HT1080 (cell line): ENCODE data around the gene FNDC4. TPM values are rescaled to one million over a fixed set of nuclear protein-coding genes. Genes with fewer than 3 reads are reported as not detected.

ENCODE experiments used
- DNase-seq: peaks from one replicate; pipeline ENCODE4 v3.0.0-alpha.2; 2015; ENCODE audit warnings: low read depth
- total RNA-seq: library from RNA; depleted of rRNA; stranded (reverse); fragments of >200 nt; shearing (Covaris generic); gene quantifications from 2 replicates; pipeline ENCODE4 v1.2.3, GENCODE V29; 2014

FNDC4 gene
- total RNA-seq, 1 experiment from 2014 or later, result 0.88 TPM

GRCh38 chr2:27494284-27494943 is 586 bp downstream of the FNDC4 start:
- DNase-seq, result no peak

GRCh38 chr2:27493948-27494283 is 1.1 kb downstream of the FNDC4 start:
- no peak for DNase-seq

- no peak for DNase-seq
Observed at GRCh38 chr2:27492557-27492956, 2.4 kb downstream of the FNDC4 start.

- peak; percentile 97 for DNase-seq
Observed at GRCh38 chr2:27489498-27490397, 5.3 kb downstream of the FNDC4 start, which contains the start of gene IFT172. TSS of gene IFT172 (minus strand) at chr2:27489743. CDS start at chr2:27489653, 90 bp downstream.

- peak; percentile 21 for DNase-seq
Observed at GRCh38 chr2:27489118-27489497, 5.9 kb downstream of the FNDC4 start.

- DNase-seq, result no peak
Observed at GRCh38 chr2:27485496-27485895, 9.5 kb downstream of the FNDC4 start.

- DNase-seq, result no peak
Observed at GRCh38 chr2:27471961-27472360, 23.0 kb downstream of the FNDC4 start.

- DNase-seq, result no peak
Observed at GRCh38 chr2:27464443-27464842, 30.6 kb downstream of the FNDC4 start.

- DNase-seq, result no peak
Observed at GRCh38 chr2:27461118-27461517, 33.9 kb downstream of the FNDC4 start.

GRCh38 chr2:27453968-27454367 is 41.0 kb downstream of the FNDC4 start:
- no peak for DNase-seq

GRCh38 chr2:27451095-27451494 is 43.9 kb downstream of the FNDC4 start:
- no peak for DNase-seq

GRCh38 chr2:27448381-27448780 is 46.6 kb downstream of the FNDC4 start:
- DNase-seq, result no peak

- no peak for DNase-seq
Observed at GRCh38 chr2:27446057-27446456, 48.9 kb downstream of the FNDC4 start.

GRCh38 chr2:27445615-27446014 is 49.4 kb downstream of the FNDC4 start:
- DNase-seq, result no peak

- DNase-seq, result no peak
Observed at GRCh38 chr2:27445155-27445554, 49.8 kb downstream of the FNDC4 start.

GRCh38 chr2:27442920-27443282 is 52.1 kb downstream of the FNDC4 start:
- no peak for DNase-seq

GRCh38 chr2:27441958-27442919 is 52.8 kb downstream of the FNDC4 start, which contains the start of gene KRTCAP3:
TSS of gene KRTCAP3 (plus strand) at chr2:27442381. CDS start at chr2:27442413, 32 bp downstream.
- DNase-seq, result no peak
